HTERT RPE-1 (cell line): ENCODE results near the gene OR4A5.
"Not testable (repeated sequence)": the region's sequence is repeated elsewhere in the genome, so short reads cannot be mapped to it uniquely, and the experiment has no call there.

Experiments used
- in situ Hi-C: fragments of 300-500 bp; cut with MboI; formaldehyde crosslinking; loops from 4 replicates; pipeline ENCODE4 v1.14.3; 2020; ENCODE audit warnings: low sequenced_read_pairs

OR4A5 gene

GRCh38 chr11:54706532-54706931 is at the start of gene OR4A5:
Gene OR4A5 (plus strand): TSS chr11:54706832. CDS start chr11:54706885, 53 bp downstream.
- in situ Hi-C loops, result not testable (repeated sequence)

GRCh38 chr11:54720094-54720493 is 13.5 kb downstream of the OR4A5 start:
- in situ Hi-C loops, result not testable (repeated sequence)
